HEK293 (cell line): ENCODE data around the gene CDHR4.
A peak's percentile ranks its signal among the peaks of the same experiment; 100 is the strongest.

Experiments
- CTCF ChIA-PET: fragments of 350-600 bp; formaldehyde crosslinking; extraction: SDS; loops from one replicate; lab custom pipeline; 2021; ENCODE audit warnings: antibody characterized with exemption; lab: Yijun Ruan, JAX
- POLR2A ChIA-PET: fragments of 300-600 bp; formaldehyde crosslinking; extraction: SDS; loops from one replicate; lab custom pipeline; 2020; ENCODE audit warnings: antibody characterized with exemption, inconsistent platforms; lab: Yijun Ruan, JAX
- H3K27ac ChIP-seq: fragments of 200-500 bp; sonication (Bioruptor generic); 2 replicates; pipeline ENCODE4 v1.5.1; 2014; ENCODE audit warnings: low read depth, low read length, control low read depth, inconsistent platforms; ENCODE audit errors: extremely low read depth
- H3K36me3 ChIP-seq, 2 experiments: fragments of 200-500 bp in 1 of 2; sonication (Bioruptor generic) in 1 of 2; 1 replicate in 1 of 2; 2 replicates in 1 of 2; pipeline ENCODE4 v1.5.1; 2014 to 2017; ENCODE audit warnings: inconsistent platforms in 2 of 2, low read length in 2 of 2; ENCODE audit not compliant: control insufficient read depth in 2 of 2, insufficient read depth in 1 of 2
- H3K4me1 ChIP-seq: fragments of 200-500 bp; sonication (Bioruptor generic); 2 replicates; pipeline ENCODE4 v1.5.1; 2014; ENCODE audit warnings: mild to moderate bottlenecking, low read length, inconsistent platforms; ENCODE audit not compliant: control insufficient read depth, insufficient read depth
- H3K4me3 ChIP-seq: 2 replicates; pipeline ENCODE4 v1.5.1; 2011; ENCODE audit warnings: low read depth, mild to moderate bottlenecking, control low read depth, low read length, moderate library complexity
- H3K9me3 ChIP-seq: fragments of 200-500 bp; sonication (Bioruptor generic); 2 replicates; pipeline ENCODE4 v1.5.1; 2014; ENCODE audit warnings: low read depth, low read length, inconsistent platforms; ENCODE audit not compliant: control insufficient read depth, insufficient read depth
- ATF2 ChIP-seq: fragments of 450-650 bp; formaldehyde crosslinking; IDR thresholded peaks from 2 replicates; pipeline ENCODE4 v1.5.1; 2016; ENCODE audit warnings: missing biosample characterization, missing genetic modification characterization, low read depth
- MZF1 ChIP-seq: fragments of 450-650 bp; formaldehyde crosslinking; IDR thresholded peaks from 2 replicates; pipeline ENCODE4 v1.5.1; 2017; ENCODE audit warnings: missing biosample characterization, missing genetic modification characterization, borderline replicate concordance
- PRDM1 ChIP-seq: fragments of 450-650 bp; formaldehyde crosslinking; IDR thresholded peaks from 2 replicates; pipeline ENCODE4; 2016; ENCODE audit warnings: missing biosample characterization, missing genetic modification characterization
- PRDM6 ChIP-seq: fragments of 450-650 bp; formaldehyde crosslinking; IDR thresholded peaks from 2 replicates; pipeline ENCODE4 v1.5.1; 2017; ENCODE audit warnings: missing biosample characterization, missing genetic modification characterization
- TCF7L2 ChIP-seq: IDR thresholded peaks from 2 replicates; pipeline ENCODE4 v1.6.1; 2011; ENCODE audit warnings: low read depth, mild to moderate bottlenecking, inconsistent platforms, low read length, moderate library complexity, borderline replicate concordance
- ZBTB17 ChIP-seq: fragments of 450-650 bp; formaldehyde crosslinking; IDR thresholded peaks from 2 replicates; pipeline ENCODE4 v1.5.1; 2016; ENCODE audit warnings: missing biosample characterization, missing genetic modification characterization
- ZNF114 ChIP-seq: fragments of 450-650 bp; formaldehyde crosslinking; IDR thresholded peaks from 2 replicates; pipeline ENCODE4 v1.5.0; 2017; ENCODE audit warnings: missing biosample characterization, missing genetic modification characterization
- ZNF121 ChIP-seq: fragments of 450-650 bp; formaldehyde crosslinking; IDR thresholded peaks from 2 replicates; pipeline ENCODE4 v1.5.1; 2016; ENCODE audit warnings: missing biosample characterization, missing genetic modification characterization
- ZNF175 ChIP-seq: fragments of 450-650 bp; formaldehyde crosslinking; IDR thresholded peaks from 2 replicates; pipeline ENCODE4 v1.5.1; 2016; ENCODE audit warnings: missing biosample characterization, missing genetic modification characterization
- ZNF18 ChIP-seq: fragments of 450-650 bp; formaldehyde crosslinking; IDR thresholded peaks from 2 replicates; pipeline ENCODE4 v1.5.1; 2016; ENCODE audit warnings: missing biosample characterization, missing genetic modification characterization
- ZNF223 ChIP-seq: fragments of 450-650 bp; formaldehyde crosslinking; IDR thresholded peaks from 2 replicates; pipeline ENCODE4 v1.5.1; 2016; ENCODE audit warnings: missing biosample characterization, missing genetic modification characterization
- ZNF398 ChIP-seq: fragments of 450-650 bp; formaldehyde crosslinking; IDR thresholded peaks from 2 replicates; pipeline ENCODE4 v1.5.1; 2017; ENCODE audit warnings: missing biosample characterization, missing genetic modification characterization
- ZNF416 ChIP-seq: fragments of 450-650 bp; formaldehyde crosslinking; IDR thresholded peaks from 2 replicates; pipeline ENCODE4 v1.5.1; 2016; ENCODE audit warnings: missing biosample characterization, missing genetic modification characterization
- ZNF426 ChIP-seq: fragments of 450-650 bp; formaldehyde crosslinking; IDR thresholded peaks from 2 replicates; pipeline ENCODE4 v1.5.1; 2017; ENCODE audit warnings: missing biosample characterization, missing genetic modification characterization, mild to moderate bottlenecking, inconsistent platforms, moderate library complexity
- ZNF600 ChIP-seq: fragments of 450-650 bp; formaldehyde crosslinking; IDR thresholded peaks from 2 replicates; pipeline ENCODE4 v1.5.1; 2016; ENCODE audit warnings: missing biosample characterization, missing genetic modification characterization
- ZNF624 ChIP-seq: fragments of 450-650 bp; formaldehyde crosslinking; IDR thresholded peaks from 2 replicates; pipeline ENCODE4 v1.5.1; 2017; ENCODE audit warnings: missing biosample characterization, missing genetic modification characterization
- ZNF626 ChIP-seq: fragments of 450-650 bp; sonication (Bioruptor Pico); formaldehyde crosslinking; IDR thresholded peaks from 2 replicates; pipeline ENCODE4 v1.5.1; 2018; ENCODE audit warnings: missing biosample characterization, missing genetic modification characterization, inconsistent platforms
- ZNF629 ChIP-seq: fragments of 450-650 bp; formaldehyde crosslinking; IDR thresholded peaks from 2 replicates; pipeline ENCODE4 v1.5.1; 2017; ENCODE audit warnings: missing biosample characterization, missing genetic modification characterization
- ZNF677 ChIP-seq: fragments of 450-650 bp; IDR thresholded peaks from 2 replicates; pipeline ENCODE4 v1.5.0; 2018; ENCODE audit warnings: missing biosample characterization, mild to moderate bottlenecking, missing genetic modification characterization, moderate library complexity
- ZNF704 ChIP-seq: fragments of 450-650 bp; formaldehyde crosslinking; IDR thresholded peaks from 2 replicates; pipeline ENCODE4 v1.5.1; 2016; ENCODE audit warnings: missing biosample characterization, missing genetic modification characterization
- ZNF747 ChIP-seq: fragments of 450-650 bp; formaldehyde crosslinking; IDR thresholded peaks from 2 replicates; pipeline ENCODE4 v1.5.1; 2016; ENCODE audit warnings: missing biosample characterization, missing genetic modification characterization
- ZSCAN4 ChIP-seq: fragments of 450-650 bp; formaldehyde crosslinking; IDR thresholded peaks from 2 replicates; pipeline ENCODE4 v1.5.1; 2017; ENCODE audit warnings: missing biosample characterization, missing genetic modification characterization

The CDHR4 gene

GRCh38 chr3:49780080-49780974 lies 19.3 kb downstream of the CDHR4 start:
- H3K27ac ChIP-seq: no peak overlapping the region
- TF ChIP-seq ZNF626 (no peak), ZBTB17 (tag by site-specific recombination) (0 out of 2 replicates have a peak, but pooled peaks have one; percentile 14), ZNF677 (tag by site-specific recombination) (no peak), MZF1 (tag by site-specific recombination) (0 out of 2 replicates have a peak, but pooled peaks have one; percentile 34), ZNF704 (tag by site-specific recombination) (no peak), TCF7L2 (no peak), ZNF624 (tag by site-specific recombination) (no peak), ZSCAN4 (tag by site-specific recombination) (peak; percentile 71), ZNF600 (tag by site-specific recombination) (no peak), ZNF426 (tag by site-specific recombination) (no peak)
- TF ChIP-seq, all 188 proteins: peak for 3
- ChIA-PET POLR2A (no interaction called here), CTCF (interaction anchor here (0.6 kb wide), 1 partner anchor 79 kb away, joined by 3 read pairs; no protein-coding TSS in a partner anchor)
- H3K36me3 ChIP-seq: peaks cover 0 to 57% of the 10 kb centered on the region in 2 experiments; a peak in 2 of 3 replicates
- no peaks in the 10 kb centered on the region for H3K4me1 ChIP-seq
- H3K4me3 ChIP-seq: no peak overlapping the region
- no peaks in the 10 kb centered on the region for H3K9me3 ChIP-seq

GRCh38 chr3:49779358-49780079 lies 20.2 kb downstream of the CDHR4 start:
- ChIA-PET CTCF (interaction anchor here (0.6 kb wide), 1 partner anchor 78 kb away, joined by 3 read pairs; no protein-coding TSS in a partner anchor), POLR2A (no interaction called here)
- no peaks in the 10 kb centered on the region for H3K4me1 ChIP-seq
- no peaks in the 10 kb centered on the region for H3K9me3 ChIP-seq
- H3K27ac ChIP-seq: no peak overlapping the region
- no peak overlapping the region for H3K4me3 ChIP-seq
- H3K36me3 ChIP-seq: peaks cover 0 to 54% of the 10 kb centered on the region in 2 experiments; a peak in 2 of 3 replicates
- TF ChIP-seq PRDM6 (peak; percentile 58; the same call in 1 of the 2 replicates), ZNF398 (tag by site-specific recombination) (no peak), ZNF175 (tag by site-specific recombination) (no peak), ZNF223 (tag by site-specific recombination) (no peak), ZNF629 (tag by site-specific recombination) (peak; percentile 21; the same call in 1 of the 2 replicates), ZNF416 (tag by site-specific recombination) (no peak), ZNF114 (tag by site-specific recombination) (no peak), ATF2 (tag by site-specific recombination) (peak; percentile 17; the same call in 1 of the 2 replicates), PRDM1 (tag by site-specific recombination) (no peak), ZNF18 (tag by site-specific recombination) (peak; percentile 11; the same call in 1 of the 2 replicates), ZNF121 (tag by site-specific recombination) (peak; percentile 89), ZNF747 (no peak)
